B cell (primary cell): ENCODE data around the gene GLI3. TPM values are rescaled to one million over a fixed set of nuclear protein-coding genes. Genes with fewer than 3 reads are reported as not detected.

ENCODE experiments used
- ATAC-seq: fragments of 200-7000 bp; cut with Tn5 transposase; one replicate; pipeline ENCODE4 v1.10.0; 2021; ENCODE audit warnings: low read depth, mild to moderate bottlenecking, moderate number of reproducible peaks, moderate library complexity
- CTCF ChIA-PET: fragments of 350-600 bp; sonication (Branson Sonifier 250); formaldehyde crosslinking; loops from one replicate; lab custom pipeline; 2021; ENCODE audit warnings: antibody characterized with exemption, inconsistent platforms; lab: Charles Lee
- POLR2A ChIA-PET: fragments of 350-600 bp; sonication (Branson Sonifier 250); formaldehyde crosslinking; loops from one replicate; lab custom pipeline; 2021; ENCODE audit warnings: antibody characterized with exemption; lab: Charles Lee
- DNase-seq: peaks from one replicate; pipeline ENCODE4 v3.0.0; 2013
- H2AFZ ChIP-seq: 2 replicates; pipeline ENCODE4 v1.6.1; 2012; ENCODE audit warnings: mild to moderate bottlenecking, low read depth, low read length; ENCODE audit not compliant: insufficient read depth, poor library complexity, severe bottlenecking
- H3K27ac ChIP-seq, 2 donors: 1 replicate in 1 of 2; 2 replicates in 1 of 2; pipeline ENCODE4 v1.5.1; 2012 to 2013; ENCODE audit warnings: low read length in 2 of 2, mild to moderate bottlenecking in 2 of 2, moderate library complexity in 1 of 2
- H3K27me3 ChIP-seq, 4 experiments: fragments of 200-600 bp in 1 of 4; sonication (generic) in 1 of 4; replicated peaks in 1 of 4; 1 replicate in 2 of 4; 2 replicates in 2 of 4; pipeline versions ENCODE4 v1.6.1 to v1.7.0; 2013 to 2016; ENCODE audit warnings: low read length in 3 of 4, mild to moderate bottlenecking in 2 of 4, mixed read lengths in 1 of 4, moderate library complexity in 1 of 4; ENCODE audit not compliant: insufficient read depth in 4 of 4, control insufficient read depth in 3 of 4; ENCODE audit errors: control extremely low read depth in 1 of 4
- H3K36me3 ChIP-seq, 2 experiments: replicated peaks in 1 of 2; 1 replicate in 1 of 2; 2 replicates in 1 of 2; pipeline versions ENCODE4 v1.6.1 to v1.7.1; 2013; ENCODE audit warnings: low read length in 1 of 2; ENCODE audit not compliant: insufficient read depth in 2 of 2, control insufficient read depth in 1 of 2; ENCODE audit errors: control extremely low read depth in 1 of 2, extremely low read depth in 1 of 2
- H3K4me1 ChIP-seq, 2 donors: fragments of 200-600 bp in 1 of 2; sonication (generic) in 1 of 2; 1 replicate in 1 of 2; 2 replicates in 1 of 2; pipeline versions ENCODE4 v1.5.1 to v1.6.1; 2013 to 2017; ENCODE audit warnings: low read length in 2 of 2; ENCODE audit not compliant: control insufficient read depth in 2 of 2, insufficient read depth in 2 of 2
- H3K4me2 ChIP-seq: replicated peaks from 2 replicates; pipeline ENCODE3; 2012; ENCODE audit warnings: mild to moderate bottlenecking, low read depth, low read length; ENCODE audit not compliant: poor library complexity, severe bottlenecking
- H3K4me3 ChIP-seq, 5 experiments: fragments of 200-600 bp in 1 of 5; sonication (generic) in 1 of 5; 1 replicate in 3 of 5; 2 replicates in 2 of 5; pipeline versions ENCODE4 v1.5.1 to v1.7.0; 2011 to 2016; ENCODE audit warnings: low read length in 4 of 5, mild to moderate bottlenecking in 4 of 5, low read depth in 2 of 5, control low read depth in 1 of 5, moderate library complexity in 1 of 5; ENCODE audit not compliant: insufficient read depth in 1 of 5; ENCODE audit errors: control extremely low read depth in 1 of 5, extremely low read depth in 1 of 5
- H3K79me2 ChIP-seq: fragments of 200-600 bp; sonication (generic); one replicate; pipeline ENCODE4 v1.6.0; 2016; ENCODE audit warnings: low read length; ENCODE audit not compliant: control insufficient read depth, insufficient read depth
- H3K9ac ChIP-seq: fragments of 200-600 bp; sonication (generic); 2 replicates; pipeline ENCODE4 v1.6.1; 2017; ENCODE audit warnings: mild to moderate bottlenecking, low read length, moderate library complexity
- H3K9me3 ChIP-seq, 3 donors: one replicate each; pipeline versions ENCODE4 v1.6.1 to v1.7.1; 2013; ENCODE audit warnings: low read length in 2 of 3; ENCODE audit not compliant: control insufficient read depth in 2 of 3, insufficient read depth in 1 of 3; ENCODE audit errors: control extremely low read depth in 1 of 3
- H4K20me1 ChIP-seq: 2 replicates; pipeline ENCODE4 v1.6.0; 2012; ENCODE audit warnings: mild to moderate bottlenecking, low read length; ENCODE audit not compliant: insufficient read depth, control insufficient read depth, poor library complexity, severe bottlenecking
- H3K27ac Mint-ChIP-seq: one replicate; pipeline ENCODE4 v1.8.0; 2021; ENCODE audit warnings: mixed read lengths
- H3K27me3 Mint-ChIP-seq: one replicate; pipeline ENCODE4 v1.8.0; 2021; ENCODE audit warnings: mixed read lengths
- H3K4me1 Mint-ChIP-seq: one replicate; pipeline ENCODE4 v1.8.0; 2021; ENCODE audit warnings: mixed read lengths
- H3K4me3 Mint-ChIP-seq: one replicate; pipeline ENCODE4 v1.8.0; 2021; ENCODE audit warnings: mixed read lengths
- H3K9me3 Mint-ChIP-seq: one replicate; pipeline ENCODE4 v1.8.0; 2022; ENCODE audit warnings: mixed read lengths; ENCODE audit not compliant: insufficient read depth
- EZH2 ChIP-seq: IDR thresholded peaks from 2 replicates; pipeline ENCODE4 v1.6.1; 2012; ENCODE audit warnings: borderline replicate concordance, low read depth, mild to moderate bottlenecking, moderate library complexity, low read length; ENCODE audit not compliant: insufficient read depth, poor library complexity, severe bottlenecking
- WGBS: methylation state at CpG from one replicate; pipeline ENCODE4 v1.1.5; 2013; ENCODE audit warnings: missing lambda C conversion rate; ENCODE audit not compliant: insufficient coverage; 5-methylcytosine and 5-hydroxymethylcytosine counted together
- intact Hi-C: fragments of 100-400 bp; cut with micrococcal nuclease; formaldehyde crosslinking; loops from one replicate; pipeline ENCODE4 v1.10.0; 2022
- polyA plus RNA-seq: library from polyadenylated mRNA; depleted of rRNA; stranded (reverse); fragments of >200 nt; gene quantifications from 2 replicates; pipeline ENCODE4 v1.2.3, GENCODE V29; 2012
- total RNA-seq, 2 donors: library from RNA; stranded (reverse); fragments of 120-200 nt in 1 of 2; gene quantifications; 1 replicate in 1 of 2; 2 replicates in 1 of 2; pipeline versions ENCODE4 v1.2.3 to v1.2.4, GENCODE V29; 2013 to 2022
- TF ChIP-seq, protein P1 (sequence below): fragments of 200-600 bp; IDR thresholded peaks from one replicate; pipeline ENCODE4 v1.8.0; 2022; ENCODE audit warnings: antibody characterized with exemption, mild to moderate bottlenecking

GLI3 gene
- total and polyA plus RNA-seq, 2 donors (not counting 1 experiment from before 2014, with no cell fraction given), result not detected

DNA sequence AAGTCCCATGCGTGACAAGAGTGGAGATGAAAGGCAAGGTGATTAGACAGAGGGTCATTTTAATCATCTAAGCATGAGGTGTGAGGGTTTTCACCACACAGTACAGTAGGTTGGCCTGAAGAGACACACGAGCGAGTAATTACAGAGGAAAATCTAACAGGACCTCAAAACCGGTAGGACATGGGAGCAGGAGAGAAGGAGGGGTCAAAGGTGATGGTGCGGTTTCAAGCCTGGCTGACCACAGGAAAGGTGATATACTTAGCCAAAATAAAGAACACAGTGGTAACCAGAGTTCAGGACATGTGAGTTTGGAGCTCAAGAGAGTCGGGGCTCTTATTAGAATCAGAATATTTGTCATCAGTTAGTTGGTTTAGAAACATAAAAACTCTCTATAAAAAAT is 20.0 kb downstream of the GLI3 start:
- Histone ChIP-seq H3K27ac (no peak overlapping the region), H3K79me2 (no peaks in the 10 kb centered on the region), H3K4me3 (no peak overlapping the region), H3K9ac (no peak overlapping the region), H3K36me3 (no peaks in the 10 kb centered on the region), H4K20me1 (no peaks in the 10 kb centered on the region), H3K27me3 (no peaks in the 10 kb centered on the region), H3K4me2 (no peak overlapping the region), H2AFZ (no peak overlapping the region), H3K4me1 (no peaks in the 10 kb centered on the region), H3K9me3 (no peaks in the 10 kb centered on the region)
- Mint-ChIP-seq H3K27me3 (peaks cover 16% of the 10 kb centered on the region), H3K9me3 (no peaks in the 10 kb centered on the region), H3K27ac (no peak overlapping the region), H3K4me3 (no peak overlapping the region), H3K4me1 (no peaks in the 10 kb centered on the region)
- POLR2A ChIA-PET, result no interaction called here
- DNase-seq (no peak), ATAC-seq (no peak)
- no peak for TF ChIP-seq EZH2
- TF ChIP-seq, protein P1, sequence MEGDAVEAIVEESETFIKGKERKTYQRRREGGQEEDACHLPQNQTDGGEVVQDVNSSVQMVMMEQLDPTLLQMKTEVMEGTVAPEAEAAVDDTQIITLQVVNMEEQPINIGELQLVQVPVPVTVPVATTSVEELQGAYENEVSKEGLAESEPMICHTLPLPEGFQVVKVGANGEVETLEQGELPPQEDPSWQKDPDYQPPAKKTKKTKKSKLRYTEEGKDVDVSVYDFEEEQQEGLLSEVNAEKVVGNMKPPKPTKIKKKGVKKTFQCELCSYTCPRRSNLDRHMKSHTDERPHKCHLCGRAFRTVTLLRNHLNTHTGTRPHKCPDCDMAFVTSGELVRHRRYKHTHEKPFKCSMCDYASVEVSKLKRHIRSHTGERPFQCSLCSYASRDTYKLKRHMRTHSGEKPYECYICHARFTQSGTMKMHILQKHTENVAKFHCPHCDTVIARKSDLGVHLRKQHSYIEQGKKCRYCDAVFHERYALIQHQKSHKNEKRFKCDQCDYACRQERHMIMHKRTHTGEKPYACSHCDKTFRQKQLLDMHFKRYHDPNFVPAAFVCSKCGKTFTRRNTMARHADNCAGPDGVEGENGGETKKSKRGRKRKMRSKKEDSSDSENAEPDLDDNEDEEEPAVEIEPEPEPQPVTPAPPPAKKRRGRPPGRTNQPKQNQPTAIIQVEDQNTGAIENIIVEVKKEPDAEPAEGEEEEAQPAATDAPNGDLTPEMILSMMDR, result no peak
- intact Hi-C loops, result no loop called here
- CTCF ChIA-PET, result no interaction called here
- WGBS, result 97% methylated on average over 5 of the region's 6 CpGs

DNA sequence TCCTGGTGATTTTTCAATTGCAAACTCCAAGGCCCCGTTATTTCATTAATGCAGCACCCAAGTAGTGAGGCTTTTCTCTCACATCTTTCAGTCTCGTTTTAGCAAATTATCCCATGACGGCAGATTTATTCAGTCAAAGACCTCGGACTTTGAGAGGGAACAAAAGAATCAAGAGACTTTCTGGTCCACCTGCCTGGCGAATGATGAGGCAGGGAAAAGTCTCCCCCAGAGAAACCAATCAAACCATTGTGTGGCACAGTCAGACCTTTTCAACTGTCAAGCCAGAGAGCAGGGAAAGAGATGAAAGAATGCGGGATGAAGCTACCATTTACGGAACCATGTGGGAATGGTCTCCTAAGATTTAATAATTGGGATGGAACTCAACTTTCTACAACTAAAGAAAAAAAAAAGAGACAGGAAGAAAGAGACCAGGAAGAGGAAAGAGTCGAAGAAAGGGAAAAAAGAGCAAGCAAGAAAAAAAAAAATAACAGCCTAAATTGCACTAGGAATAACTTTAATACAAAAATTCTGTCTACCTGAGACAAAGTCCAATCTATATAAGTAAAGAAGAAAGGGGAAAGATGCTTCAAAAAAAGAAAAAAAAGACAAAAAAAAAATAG is 22.8 kb downstream of the GLI3 start:
- DNase-seq (no peak), ATAC-seq (no peak)
- intact Hi-C loops, result no loop called here
- Histone ChIP-seq H3K4me3 (no peak overlapping the region), H3K9ac (no peak overlapping the region), H3K9me3 (no peaks in the 10 kb centered on the region), H3K4me1 (no peaks in the 10 kb centered on the region), H4K20me1 (no peaks in the 10 kb centered on the region), H2AFZ (no peak overlapping the region), H3K27ac (no peak overlapping the region), H3K27me3 (no peaks in the 10 kb centered on the region), H3K4me2 (no peak overlapping the region), H3K36me3 (no peaks in the 10 kb centered on the region), H3K79me2 (no peaks in the 10 kb centered on the region)
- TF ChIP-seq, protein P1, result no peak
- no peak for TF ChIP-seq EZH2
- Mint-ChIP-seq H3K27me3 (peaks cover 7% of the 10 kb centered on the region), H3K4me1 (no peaks in the 10 kb centered on the region), H3K9me3 (no peaks in the 10 kb centered on the region), H3K4me3 (no peak overlapping the region), H3K27ac (no peak overlapping the region)
- ChIA-PET POLR2A (no interaction called here), CTCF (no interaction called here)
- 93% methylated on average over 5 of the region's 8 CpGs for WGBS
